HUES64 (cell line): ENCODE measurements around the gene ANO7.

Experiments used
- H3K27ac ChIP-seq: 2 replicates; pipeline ENCODE4 v1.7.0; 2013; ENCODE audit warnings: low read depth, low read length, inconsistent platforms
- H3K27me3 ChIP-seq: 2 replicates; pipeline ENCODE4 v1.6.1; 2013; ENCODE audit warnings: mild to moderate bottlenecking, low read length; ENCODE audit not compliant: insufficient read depth
- H3K36me3 ChIP-seq: 2 replicates; pipeline ENCODE4 v1.6.1; 2013; ENCODE audit warnings: mild to moderate bottlenecking, low read length; ENCODE audit not compliant: insufficient read depth
- H3K4me1 ChIP-seq: 2 replicates; pipeline ENCODE4 v1.6.1; 2013; ENCODE audit warnings: mild to moderate bottlenecking, low read length, moderate library complexity; ENCODE audit not compliant: insufficient read depth
- H3K4me3 ChIP-seq: 2 replicates; pipeline ENCODE4 v1.5.1; 2013; ENCODE audit warnings: mild to moderate bottlenecking, low read length, moderate library complexity
- H3K9ac ChIP-seq: 2 replicates; pipeline ENCODE4 v1.6.1; 2013; ENCODE audit warnings: mild to moderate bottlenecking, low read depth, low read length
- H3K9me3 ChIP-seq: 2 replicates; pipeline ENCODE4 v1.6.1; 2013; ENCODE audit warnings: low read depth, low read length; ENCODE audit not compliant: insufficient read depth
- WGBS: fragments of 150-250, 120-280 bp; methylation state at CpG from one replicate; pipeline ENCODE4 v1.1.7; 2013; ENCODE audit warnings: missing lambda C conversion rate; 5-methylcytosine and 5-hydroxymethylcytosine counted together

Gene ANO7

DNA sequence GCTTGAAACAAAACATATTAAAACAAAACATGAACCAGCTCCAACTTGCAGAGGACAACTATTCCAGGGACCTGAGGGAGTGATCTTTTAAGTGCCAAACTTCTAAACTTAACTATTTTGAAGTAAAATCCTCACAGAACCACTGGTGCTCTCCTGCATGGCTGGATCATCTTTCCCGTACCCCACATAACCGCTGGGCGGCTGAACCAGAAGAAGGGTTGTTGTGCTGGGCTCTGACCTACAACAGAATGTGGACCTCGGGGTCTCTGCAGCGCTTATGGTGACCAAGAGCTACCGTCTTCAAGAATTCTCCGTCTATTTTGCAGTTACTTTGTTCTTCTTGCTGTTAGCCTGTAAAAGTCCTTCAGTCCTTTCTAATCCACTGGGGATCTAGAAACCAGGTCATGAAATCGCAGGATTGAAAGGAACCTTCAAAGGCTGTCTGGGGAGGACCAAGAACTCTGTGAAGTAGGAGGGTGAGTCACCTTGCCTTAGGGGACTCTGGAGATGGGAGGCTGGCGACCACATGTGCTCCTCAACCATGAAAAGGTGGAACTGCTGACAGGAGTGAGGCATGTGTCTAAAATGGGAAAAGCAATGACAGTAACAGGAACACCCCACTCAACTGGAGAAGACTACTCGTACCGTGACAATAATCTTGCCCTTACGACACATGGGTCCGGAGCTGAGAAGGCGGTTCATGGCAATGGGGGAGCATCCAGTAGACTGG is 80.4 kb downstream of the ANO7 start:
- no peak overlapping the region for H3K9ac ChIP-seq
- H3K4me3 ChIP-seq, result no peak overlapping the region
- H3K27ac ChIP-seq, result no peak overlapping the region
- H3K9me3 ChIP-seq, result no peaks in the 10 kb centered on the region
- peaks cover 46% of the 10 kb centered on the region for H3K36me3 ChIP-seq
- no peaks in the 10 kb centered on the region; the same call in 1 of the 2 replicates for H3K4me1 ChIP-seq
- H3K27me3 ChIP-seq, result no peaks in the 10 kb centered on the region
- 92% methylated on average over 14 of the region's 14 CpGs for WGBS

DNA sequence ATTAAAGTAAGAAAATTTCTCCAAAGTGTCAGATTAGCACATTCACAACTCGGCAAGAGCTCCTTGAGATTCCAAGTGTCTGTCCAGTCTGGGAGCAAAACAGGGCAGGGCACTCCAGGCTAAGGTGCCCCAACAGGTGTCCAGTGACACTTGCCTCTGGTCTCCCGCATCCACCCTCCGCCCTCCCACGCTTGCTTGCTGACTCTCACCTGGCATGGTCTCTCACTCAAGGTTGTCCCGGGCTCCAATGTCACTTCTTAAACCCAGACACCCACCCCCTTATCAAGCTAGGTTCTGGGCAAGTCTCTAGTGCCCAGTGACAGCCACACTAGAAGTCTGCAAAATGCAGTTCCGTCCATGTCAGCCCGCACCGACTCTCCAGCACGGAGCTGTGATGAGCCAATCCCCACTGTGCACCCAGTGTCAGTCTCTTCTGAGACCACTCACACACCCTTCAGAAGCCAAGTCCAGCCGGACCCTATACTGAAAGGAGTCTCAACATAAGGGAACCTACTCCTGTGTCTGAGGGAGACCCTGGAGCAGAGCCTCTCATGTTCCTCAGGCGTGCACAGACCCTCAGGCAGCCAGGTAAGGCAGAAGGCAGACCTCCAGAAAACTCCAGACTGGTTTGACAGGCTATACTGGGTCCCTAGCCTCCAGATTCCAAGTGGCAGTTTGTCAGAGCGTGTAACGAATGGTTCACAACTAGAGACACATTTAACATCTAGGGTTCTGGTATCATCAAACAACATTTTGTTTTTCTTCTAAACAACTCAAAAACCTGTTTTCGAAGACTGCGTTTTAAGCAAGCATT is 81.4 kb downstream of the ANO7 start:
- Histone ChIP-seq H3K27me3 (no peaks in the 10 kb centered on the region), H3K9ac (no peak overlapping the region), H3K9me3 (no peaks in the 10 kb centered on the region), H3K36me3 (peaks cover 38% of the 10 kb centered on the region), H3K27ac (no peak overlapping the region), H3K4me3 (no peak overlapping the region), H3K4me1 (no peaks in the 10 kb centered on the region; the same call in 1 of the 2 replicates)
- WGBS, result 95% methylated on average over 15 of the region's 15 CpGs

GRCh38 chr2:241270531-241270930 is 82.1 kb downstream of the ANO7 start:
- no peak overlapping the region for H3K9ac ChIP-seq
- no peaks in the 10 kb centered on the region; the same call in 1 of the 2 replicates for H3K4me1 ChIP-seq
- H3K36me3 ChIP-seq, result peaks cover 32% of the 10 kb centered on the region
- no peaks in the 10 kb centered on the region for H3K27me3 ChIP-seq
- no peaks in the 10 kb centered on the region for H3K9me3 ChIP-seq
- 88% methylated on average over 5 of the region's 5 CpGs for WGBS
- H3K27ac ChIP-seq, result no peak overlapping the region
- H3K4me3 ChIP-seq, result no peak overlapping the region

- Histone ChIP-seq H3K27ac (no peak overlapping the region), H3K9ac (peak overlapping the region; percentile 75), H3K27me3 (no peaks in the 10 kb centered on the region), H3K4me1 (no peaks in the 10 kb centered on the region; the same call in 1 of the 2 replicates), H3K36me3 (peaks cover 19% of the 10 kb centered on the region), H3K9me3 (no peaks in the 10 kb centered on the region), H3K4me3 (peak overlapping the region; percentile 68)
- WGBS, result 13% methylated on average over 37 of the region's 37 CpGs
Observed at GRCh38 chr2:241271706-241272302, 83.3 kb downstream of the ANO7 start.

- Histone ChIP-seq H3K9ac (peak overlapping the region; percentile 75), H3K36me3 (peaks cover 11% of the 10 kb centered on the region), H3K9me3 (no peaks in the 10 kb centered on the region), H3K4me1 (no peaks in the 10 kb centered on the region; the same call in 1 of the 2 replicates), H3K27ac (no peak overlapping the region), H3K4me3 (peak overlapping the region; percentile 68), H3K27me3 (no peaks in the 10 kb centered on the region)
- WGBS, result 2% methylated on average over 92 of the region's 102 CpGs
Observed at GRCh38 chr2:241272303-241273209, 84.1 kb downstream of the ANO7 start.

DNA sequence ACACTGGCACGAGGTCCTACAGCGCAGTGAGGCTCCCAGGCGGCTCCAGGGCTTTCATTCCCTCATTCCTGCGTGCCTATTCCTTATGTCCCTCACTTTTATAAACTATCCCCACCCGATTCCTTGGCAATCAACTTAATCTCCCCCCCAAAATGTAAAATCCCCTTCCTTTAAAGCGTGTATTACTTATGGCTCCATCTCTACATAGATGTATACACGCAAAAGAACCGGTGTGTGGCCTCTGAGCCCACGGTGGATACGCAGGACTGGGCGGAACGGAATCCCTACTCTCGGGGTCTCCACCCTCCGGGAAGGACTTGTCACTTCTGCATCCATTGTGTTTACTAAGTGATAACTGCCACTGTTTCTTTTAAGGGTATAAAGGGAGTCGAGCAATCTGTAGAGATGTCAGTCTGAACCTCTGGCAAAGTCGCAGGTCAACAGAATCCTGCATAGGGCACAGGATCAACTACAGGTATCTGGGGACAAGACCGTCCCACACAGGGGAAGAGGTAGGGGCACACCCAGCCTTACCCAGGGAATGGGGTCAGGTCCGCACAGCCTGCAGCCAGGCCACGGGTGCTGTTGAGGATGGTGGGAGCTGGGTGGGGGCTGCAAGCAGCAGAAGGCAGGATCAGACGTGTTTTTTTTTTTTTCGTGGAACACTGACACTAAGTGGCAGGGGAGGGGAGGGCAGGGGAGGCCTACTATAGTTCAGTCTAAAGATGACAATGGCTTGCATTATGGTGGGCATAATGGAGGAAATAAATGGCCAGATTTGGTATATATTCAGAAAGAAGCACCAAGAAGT is 84.9 kb downstream of the ANO7 start:
- Histone ChIP-seq H3K36me3 (peaks cover 4% of the 10 kb centered on the region), H3K9ac (peak overlapping the region; percentile 75), H3K4me3 (peak overlapping the region; percentile 68), H3K4me1 (no peaks in the 10 kb centered on the region; the same call in 1 of the 2 replicates), H3K27ac (no peak overlapping the region), H3K9me3 (no peaks in the 10 kb centered on the region), H3K27me3 (no peaks in the 10 kb centered on the region)
- 67% methylated on average over 21 of the region's 21 CpGs for WGBS

DNA sequence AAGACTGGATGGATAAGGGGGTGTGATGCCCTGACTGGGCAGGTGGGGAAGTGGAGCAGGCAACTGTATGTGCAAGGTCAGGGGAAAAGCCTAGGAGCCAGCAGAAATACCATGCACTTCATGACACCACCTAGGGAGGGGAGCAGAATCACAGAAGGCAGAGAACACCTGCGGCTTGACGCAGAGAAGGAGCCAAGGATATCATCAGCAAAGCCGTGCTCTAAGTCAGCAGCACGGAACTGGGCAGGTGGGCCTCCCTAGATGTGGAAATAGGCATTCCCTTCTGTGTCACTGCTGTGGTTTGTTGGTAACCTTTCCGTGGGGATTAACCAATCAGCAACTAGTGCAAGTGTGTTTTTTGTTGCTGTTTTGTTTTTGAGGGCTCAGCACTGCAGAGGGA is 85.7 kb downstream of the ANO7 start:
- 76% methylated on average over 5 of the region's 5 CpGs for WGBS

More for the DNA sequence above, 85.7 kb downstream of the ANO7 start:
- Histone ChIP-seq H3K9me3 (no peaks in the 10 kb centered on the region), H3K4me3 (no peak overlapping the region), H3K36me3 (no peaks in the 10 kb centered on the region; the same call in 1 of the 2 replicates), H3K9ac (no peak overlapping the region), H3K4me1 (no peaks in the 10 kb centered on the region), H3K27me3 (no peaks in the 10 kb centered on the region), H3K27ac (no peak overlapping the region)
